GM21825 (cell line): ENCODE data around the gene CLDN20.
"Not testable (repeated sequence)": the region's sequence is repeated elsewhere in the genome, so short reads cannot be mapped to it uniquely, and the experiment has no call there.

Experiments
- ATAC-seq: cut with Tn5 transposase; IDR thresholded peaks from one replicate; pipeline ENCODE4 v1.9.1; 2021; ENCODE audit warnings: mild to moderate bottlenecking, moderate library complexity; ENCODE audit not compliant: unreplicated experiment

The CLDN20 gene

GRCh38 chr6:155263373-155264063 lies at the start of gene CLDN20:
CLDN20 (plus strand) TSS chr6:155264013; CDS start chr6:155275720, 11,707 bp downstream.
- no peak for ATAC-seq

GRCh38 chr6:155215906-155216305 lies 47.9 kb upstream of the CLDN20 start:
- ATAC-seq: no peak

GRCh38 chr6:155216312-155217046 lies 47.3 kb upstream of the CLDN20 start:
- ATAC-seq: no peak

GRCh38 chr6:155218711-155219110 lies 45.1 kb upstream of the CLDN20 start:
- ATAC-seq: not testable (repeated sequence)

- no peak for ATAC-seq
Measured at GRCh38 chr6:155219299-155219698, 44.5 kb upstream of the CLDN20 start.

- no peak for ATAC-seq
Measured at GRCh38 chr6:155219858-155220301, 43.9 kb upstream of the CLDN20 start.

- ATAC-seq: no peak
Measured at GRCh38 chr6:155221086-155221485, 42.7 kb upstream of the CLDN20 start.

- ATAC-seq: no peak
Measured at GRCh38 chr6:155222506-155222905, 41.3 kb upstream of the CLDN20 start.

GRCh38 chr6:155223646-155224451 lies 40.0 kb upstream of the CLDN20 start:
- ATAC-seq: peak; percentile 97

GRCh38 chr6:155224618-155225017 lies 39.2 kb upstream of the CLDN20 start:
- ATAC-seq: no peak

GRCh38 chr6:155227046-155227445 lies 36.8 kb upstream of the CLDN20 start:
- no peak for ATAC-seq

GRCh38 chr6:155228546-155229166 lies 35.2 kb upstream of the CLDN20 start:
- ATAC-seq: no peak

GRCh38 chr6:155230975-155231374 lies 32.8 kb upstream of the CLDN20 start:
- not testable (repeated sequence) for ATAC-seq

GRCh38 chr6:155232848-155233247 lies 31.0 kb upstream of the CLDN20 start:
- no peak for ATAC-seq

- no peak for ATAC-seq
Measured at GRCh38 chr6:155234167-155234566, 29.6 kb upstream of the CLDN20 start.

- ATAC-seq: no peak
Measured at GRCh38 chr6:155234687-155235086, 29.1 kb upstream of the CLDN20 start.

GRCh38 chr6:155235087-155235486 lies 28.7 kb upstream of the CLDN20 start:
- ATAC-seq: no peak

GRCh38 chr6:155237613-155238012 lies 26.2 kb upstream of the CLDN20 start:
- ATAC-seq: no peak

GRCh38 chr6:155240905-155241600 lies 22.8 kb upstream of the CLDN20 start:
- no peak for ATAC-seq

- no peak for ATAC-seq
Measured at GRCh38 chr6:155241966-155242365, 21.8 kb upstream of the CLDN20 start.
